ENCODE measurements around the gene KMT5C.

Gene KMT5C

GRCh38 chr19:55386493-55386971, 46.9 kb downstream of the KMT5C start:
- no peak for DNase-seq (ENCODE audit: low read depth in 2 of 2)

GRCh38 chr19:55387736-55388497, 48.2 kb downstream of the KMT5C start:
- DNase-seq (ENCODE audit: low read depth in 2 of 2): no peak

GRCh38 chr19:55389386-55390317, 50.0 kb downstream of the KMT5C start:
- DNase-seq (ENCODE audit: low read depth in 2 of 2): no peak

GRCh38 chr19:55390461-55390880, 50.8 kb downstream of the KMT5C start:
- DNase-seq (ENCODE audit: low read depth in 2 of 2): no peak

GRCh38 chr19:55391191-55391670, 51.6 kb downstream of the KMT5C start:
- no peak for DNase-seq (ENCODE audit: low read depth in 2 of 2)

GRCh38 chr19:55391702-55392615, 52.3 kb downstream of the KMT5C start:
- no peak for DNase-seq (ENCODE audit: low read depth in 2 of 2)

- no peak for DNase-seq (ENCODE audit: low read depth in 2 of 2)
These were observed 53.4 kb downstream of the KMT5C start for GRCh38 chr19:55392820-55393761.
